SKM-1 (cell line): ENCODE data around the gene MUC12.
"Not testable (repeated sequence)": the region's sequence is repeated elsewhere in the genome, so short reads cannot be mapped to it uniquely, and the experiment has no call there.

Experiments
- DNase-seq: peaks from one replicate; lab custom pipeline; 2025; ENCODE audit not compliant: unreplicated experiment; lab: John Stamatoyannopoulos, UW

Gene MUC12

GRCh38 chr7:100959894-100960293 lies 9.5 kb upstream of the MUC12 start:
- no peak for DNase-seq

GRCh38 chr7:100962537-100962936 lies 6.8 kb upstream of the MUC12 start:
- DNase-seq = no peak

DNA sequence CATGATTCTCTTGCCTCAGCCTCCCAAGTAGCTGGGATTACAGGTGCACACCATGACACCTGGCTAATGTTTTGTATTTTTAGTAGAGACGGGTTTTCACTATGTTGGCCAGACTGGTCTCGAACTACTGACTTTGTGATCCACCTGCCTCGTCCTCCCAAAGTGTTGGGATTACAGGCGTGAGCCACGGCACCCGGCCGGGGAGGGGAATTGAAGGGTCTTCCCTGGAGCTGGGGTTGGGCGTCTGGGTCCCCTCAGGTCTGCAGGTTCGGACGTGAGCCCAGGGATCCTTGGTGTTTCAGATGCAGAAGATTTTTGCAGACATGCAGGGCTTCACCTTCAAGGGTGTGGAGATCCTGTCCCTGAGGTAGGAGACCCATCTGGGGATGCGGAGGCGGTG lies 6.0 kb upstream of the MUC12 start:
- DNase-seq = no peak

- no peak for DNase-seq
These were observed 5.5 kb upstream of the MUC12 start for GRCh38 chr7:100963874-100964273.

- no peak for DNase-seq
These were observed 4.7 kb upstream of the MUC12 start for GRCh38 chr7:100964630-100965029.

DNA sequence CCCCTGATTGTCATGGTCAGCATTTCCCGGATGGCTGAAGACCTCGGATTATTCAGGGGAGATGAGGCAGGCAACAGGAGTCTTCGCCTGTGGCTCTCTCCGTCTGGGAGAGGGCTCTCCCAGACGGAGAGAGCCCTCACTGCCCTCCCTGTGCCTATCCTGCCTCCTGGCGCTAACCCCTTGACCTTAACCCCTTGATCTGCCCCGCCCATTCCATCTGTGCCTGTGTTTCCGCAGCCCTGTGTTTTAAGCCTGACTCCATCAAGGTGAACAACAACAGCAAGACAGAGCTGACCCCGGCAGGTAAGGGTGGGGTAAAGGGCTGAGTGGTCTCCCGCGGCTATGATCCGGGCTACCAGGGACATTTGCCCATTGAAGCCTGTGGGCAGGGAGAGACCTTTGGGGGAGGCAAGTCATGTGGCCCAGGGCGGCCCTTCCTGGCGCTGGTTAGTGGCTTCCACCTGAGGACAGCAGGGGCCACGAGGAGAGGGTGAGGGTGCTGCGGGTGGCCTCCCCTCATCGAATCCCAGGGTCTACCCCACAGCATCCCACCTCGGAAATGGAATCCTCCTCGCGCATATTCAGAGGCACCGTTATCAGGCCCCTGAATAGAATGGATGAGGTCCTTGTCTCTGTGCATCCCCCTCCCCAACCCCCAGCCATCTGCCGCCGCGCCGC lies 4.2 kb upstream of the MUC12 start:
- no peak for DNase-seq

DNA sequence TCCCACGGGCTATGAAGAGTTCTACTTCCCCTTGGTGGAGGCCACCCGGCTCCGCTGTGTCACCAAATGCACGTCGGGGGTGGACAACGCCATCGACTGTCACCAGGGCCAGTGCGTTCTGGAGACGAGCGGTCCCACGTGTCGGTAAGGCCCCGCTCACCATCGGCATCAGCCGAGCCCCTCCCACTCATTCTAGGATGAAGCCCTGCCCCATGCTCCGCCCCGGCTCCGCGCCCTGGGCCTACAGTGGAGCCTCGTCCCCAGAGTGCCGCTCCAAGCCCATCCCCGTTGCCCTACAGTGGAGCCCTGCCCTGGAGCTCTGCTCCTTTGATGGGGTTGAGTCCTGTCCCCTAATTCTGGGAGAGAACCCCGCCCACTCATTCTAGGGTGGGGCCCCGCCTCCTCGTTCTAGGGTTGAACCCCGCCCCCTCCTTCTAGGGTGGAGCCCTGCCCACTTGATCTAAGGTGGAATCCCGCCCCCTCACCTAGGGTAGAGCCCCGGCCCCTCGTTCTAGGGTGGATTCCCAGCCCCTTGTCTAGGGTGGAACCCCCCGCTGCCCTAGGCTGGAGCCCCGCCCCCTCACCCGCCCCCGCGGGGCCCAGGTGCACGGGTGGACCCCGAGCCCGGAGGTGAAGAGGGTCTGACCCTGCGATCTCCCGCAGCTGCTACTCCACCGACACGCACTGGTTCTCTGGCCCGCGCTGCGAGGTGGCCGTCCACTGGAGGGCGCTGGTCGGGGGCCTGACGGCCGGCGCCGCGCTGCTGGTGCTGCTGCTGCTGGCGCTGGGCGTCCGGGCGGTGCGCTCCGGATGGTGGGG lies 3.4 kb upstream of the MUC12 start:
- DNase-seq = no peak

DNA sequence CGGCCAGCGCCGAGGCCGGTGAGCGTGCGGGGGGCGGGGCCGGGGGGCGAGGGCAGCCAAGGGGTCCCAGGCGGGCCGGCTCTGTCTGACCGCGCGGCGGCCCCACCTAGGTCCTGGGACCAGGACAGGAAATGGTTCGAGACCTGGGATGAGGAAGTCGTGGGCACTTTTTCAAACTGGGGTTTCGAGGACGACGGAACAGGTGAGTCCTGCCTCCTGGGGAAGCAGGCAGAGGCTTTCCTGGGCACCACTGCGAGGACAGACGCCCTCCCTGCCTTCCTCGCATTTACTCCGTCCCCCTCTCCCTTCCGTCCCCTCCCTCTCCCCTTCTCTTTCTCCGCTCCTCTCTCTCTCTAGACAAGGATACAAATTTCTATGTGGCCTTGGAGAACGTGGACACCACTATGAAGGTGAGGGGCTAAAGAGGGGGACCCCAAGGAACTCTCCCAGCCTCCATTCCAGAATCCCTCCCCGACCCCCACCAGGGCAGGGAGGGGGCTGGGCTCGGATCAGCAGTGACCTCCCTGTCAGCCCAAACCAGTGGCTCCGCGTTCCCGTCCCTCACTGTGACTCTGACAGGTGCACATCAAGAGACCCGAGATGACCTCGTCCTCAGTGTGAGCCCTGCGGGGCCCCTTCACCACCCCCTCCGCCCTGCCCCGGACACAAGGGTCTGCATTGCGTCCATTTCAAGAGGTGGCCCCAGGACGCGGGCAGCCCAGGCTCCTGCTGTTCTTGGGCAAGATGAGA lies 2.6 kb upstream of the MUC12 start:
- DNase-seq = no peak

- DNase-seq = no peak
These were observed 2.0 kb upstream of the MUC12 start for GRCh38 chr7:100967292-100967863.

GRCh38 chr7:100968031-100968430 lies 1.3 kb upstream of the MUC12 start:
- DNase-seq = no peak

DNA sequence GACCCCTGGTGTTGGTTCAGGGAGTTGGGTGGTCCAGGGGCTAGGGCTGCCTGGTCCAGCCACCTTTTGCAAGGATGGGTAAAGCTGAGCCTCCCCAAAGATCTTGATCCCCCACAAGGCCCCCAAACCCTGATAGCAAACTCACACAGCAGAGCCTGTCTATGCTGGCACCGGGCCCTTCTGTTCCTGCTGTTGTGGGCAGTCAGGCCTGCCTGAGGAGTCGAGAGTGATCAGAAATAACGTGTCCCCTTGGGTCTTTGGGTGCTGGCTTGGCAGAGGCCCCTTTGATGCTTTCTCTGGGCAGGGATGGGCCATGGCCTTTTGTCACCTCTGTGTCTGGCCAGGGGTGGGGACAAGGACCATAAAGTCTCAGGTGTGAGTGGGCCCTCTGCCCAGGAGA lies 715 bp upstream of the MUC12 start:
- DNase-seq = no peak

- no peak for DNase-seq
These were observed 2.0 kb downstream of the MUC12 start for GRCh38 chr7:100971111-100972001.

DNA sequence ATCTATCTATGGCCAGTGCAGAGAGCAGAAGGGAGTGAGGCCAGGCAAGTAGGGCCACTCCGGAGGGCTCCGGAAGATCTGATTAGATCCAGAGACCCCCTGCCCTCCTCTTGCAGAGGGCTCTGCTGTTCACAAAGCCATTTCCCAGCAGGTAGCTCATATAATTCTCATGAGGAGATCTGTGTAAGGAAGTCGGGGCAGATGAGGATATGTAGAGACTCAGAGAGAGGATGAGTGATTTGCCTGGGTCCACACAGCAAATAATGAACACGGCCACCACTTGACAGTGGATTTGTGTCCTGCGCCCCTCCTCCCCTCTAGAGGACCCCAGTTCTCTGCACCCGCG lies 2.6 kb downstream of the MUC12 start:
- DNase-seq = no peak

GRCh38 chr7:100974021-100974420 lies 4.7 kb downstream of the MUC12 start:
- DNase-seq = no peak

DNA sequence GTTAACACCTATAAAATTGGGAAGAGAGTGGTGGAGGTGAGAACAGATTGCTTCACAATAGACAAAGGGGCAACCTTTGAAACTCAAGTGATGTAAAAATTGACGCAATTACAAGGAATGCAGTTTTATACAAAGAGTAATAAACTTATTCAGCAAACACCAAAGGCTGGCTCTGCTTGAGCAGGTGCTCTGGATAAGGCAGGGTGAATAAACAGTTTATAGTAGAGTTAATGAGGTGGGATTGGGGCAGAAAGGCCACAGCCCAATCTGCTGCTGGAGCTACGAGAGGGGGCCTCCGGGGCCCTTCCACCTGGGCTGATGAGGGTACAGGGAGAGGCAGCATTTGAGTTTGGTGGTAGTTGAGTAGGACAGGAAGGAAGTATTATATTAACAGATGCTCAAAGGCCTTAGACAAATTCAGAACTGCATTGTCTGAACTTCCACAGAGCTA lies 6.0 kb downstream of the MUC12 start:
- no peak for DNase-seq

DNA sequence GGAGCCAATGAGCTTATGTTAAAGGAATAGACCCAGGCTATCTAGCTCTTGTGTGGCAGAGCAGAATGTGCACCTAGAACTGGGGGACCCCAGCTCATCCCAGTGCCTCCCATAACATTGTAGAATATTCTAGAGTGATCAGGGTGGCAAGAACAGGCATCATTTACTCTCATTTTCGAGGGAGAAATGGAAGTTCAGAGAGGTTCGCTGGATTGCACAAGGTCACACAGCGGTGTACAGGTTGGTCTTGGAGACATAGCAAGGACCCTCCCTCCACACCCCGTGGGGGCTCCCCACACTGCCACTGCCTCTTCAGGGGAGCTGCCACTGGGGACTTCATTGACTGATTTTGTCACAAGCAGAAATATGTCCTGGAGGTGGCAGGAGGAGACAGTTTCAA lies 8.9 kb downstream of the MUC12 start:
- no peak for DNase-seq

DNA sequence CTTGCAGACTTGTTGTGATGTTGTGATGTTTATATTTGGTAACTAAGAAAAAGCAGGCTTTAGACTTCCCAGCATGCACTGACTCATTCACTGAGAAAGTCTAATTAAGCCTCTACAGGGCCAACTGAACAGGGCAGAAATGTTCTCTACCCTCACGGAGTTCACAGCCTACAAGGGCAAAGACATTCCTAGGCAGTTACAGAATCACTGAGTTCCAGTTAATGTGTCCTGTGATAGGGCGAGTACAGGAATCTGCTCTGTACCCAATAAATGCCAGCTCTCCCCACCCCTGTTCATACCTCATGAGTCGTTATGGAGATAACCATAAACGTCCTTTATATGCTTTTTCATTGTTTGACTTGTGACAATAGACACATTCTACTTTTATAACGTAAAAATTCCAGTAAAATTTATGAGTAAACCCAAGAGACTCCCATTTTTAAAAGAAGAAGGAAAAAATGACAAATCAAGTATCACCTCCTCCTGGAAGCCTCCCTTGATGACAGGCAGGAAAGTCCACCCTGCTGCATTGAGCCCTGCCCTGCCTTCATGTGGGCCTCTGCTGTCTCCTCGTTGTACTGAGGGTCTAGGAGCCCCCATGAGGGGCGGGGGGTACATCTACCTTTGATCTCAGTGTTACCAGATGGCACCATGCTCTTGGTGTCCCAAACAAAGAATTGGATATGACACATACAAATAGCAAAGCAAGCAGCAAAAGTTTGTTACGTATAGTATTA lies 14.3 kb downstream of the MUC12 start:
- no peak for DNase-seq

DNA sequence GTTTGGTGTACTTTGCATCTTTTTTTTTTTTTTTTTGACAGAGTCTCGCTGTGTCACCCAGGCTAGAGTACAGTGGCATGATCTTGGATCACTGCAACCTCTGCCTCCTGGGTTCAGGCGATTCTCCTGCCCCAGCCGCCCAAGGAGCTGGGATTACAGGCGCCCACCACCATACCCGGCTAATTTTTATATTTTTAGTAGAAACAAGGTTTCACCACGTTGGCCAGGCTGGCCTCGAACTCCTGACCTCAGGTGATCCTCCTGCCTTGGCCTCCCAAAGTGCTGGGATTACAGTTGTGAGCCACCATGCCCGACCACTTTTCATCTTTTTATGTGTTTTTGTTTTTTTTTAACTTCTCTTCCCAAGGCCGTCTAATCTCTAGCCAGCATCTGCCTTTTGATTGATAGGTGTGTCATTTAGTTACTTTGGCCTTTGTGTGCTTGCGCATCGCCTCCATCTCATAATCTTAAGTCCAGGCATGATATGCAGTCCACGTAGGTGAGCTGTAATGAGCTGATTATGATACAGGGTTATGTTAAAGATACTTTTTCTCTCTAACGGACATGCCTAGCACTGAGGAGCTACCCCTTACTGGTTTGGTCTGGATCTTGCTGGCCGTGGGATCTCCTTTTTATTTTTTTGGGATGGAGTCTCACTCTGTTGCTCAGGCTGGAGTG lies 15.0 kb downstream of the MUC12 start:
- DNase-seq = not testable (repeated sequence)

- DNase-seq = not testable (repeated sequence)
These were observed 15.8 kb downstream of the MUC12 start for GRCh38 chr7:100985033-100985797.
